ENCODE data around the gene PRSS53.

Gene PRSS53

DNA sequence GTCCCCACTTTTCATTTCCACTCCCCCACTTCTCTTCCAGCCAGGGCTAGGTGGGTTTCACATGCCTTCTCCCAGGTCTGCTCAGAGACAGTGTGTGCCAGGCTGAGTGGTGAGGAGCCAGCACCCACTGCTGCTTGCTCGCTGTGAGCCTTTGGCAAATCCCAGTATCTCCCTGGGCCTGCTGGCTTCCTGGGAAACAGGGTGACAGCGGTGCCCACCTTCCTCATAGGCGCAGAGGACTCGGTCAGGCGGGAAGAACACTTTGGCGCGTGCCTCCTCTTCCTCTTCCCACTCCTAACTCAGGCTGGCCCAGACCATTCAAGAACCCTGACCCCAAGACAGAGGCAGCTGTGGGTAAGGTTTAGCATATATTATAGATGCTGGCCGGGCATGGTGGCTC, 456 bp upstream of the PRSS53 start:
- peaks cover 17% of the 10 kb centered on the region for H3K79me2 ChIP-seq (ENCODE audit: insufficient read depth, low read length)
- H3K4me3 ChIP-seq (ENCODE audit: insufficient read depth, low read length, poor library complexity, severe bottlenecking): no peak overlapping the region
- no peaks in the 10 kb centered on the region for H3K27me3 ChIP-seq (ENCODE audit: low read length)
- no peak for TF ChIP-seq EZH2phosphoT487 (conservative IDR thresholded peaks at IDR 0.05; ENCODE audit: low read length)
- TF ChIP-seq, protein P1, sequence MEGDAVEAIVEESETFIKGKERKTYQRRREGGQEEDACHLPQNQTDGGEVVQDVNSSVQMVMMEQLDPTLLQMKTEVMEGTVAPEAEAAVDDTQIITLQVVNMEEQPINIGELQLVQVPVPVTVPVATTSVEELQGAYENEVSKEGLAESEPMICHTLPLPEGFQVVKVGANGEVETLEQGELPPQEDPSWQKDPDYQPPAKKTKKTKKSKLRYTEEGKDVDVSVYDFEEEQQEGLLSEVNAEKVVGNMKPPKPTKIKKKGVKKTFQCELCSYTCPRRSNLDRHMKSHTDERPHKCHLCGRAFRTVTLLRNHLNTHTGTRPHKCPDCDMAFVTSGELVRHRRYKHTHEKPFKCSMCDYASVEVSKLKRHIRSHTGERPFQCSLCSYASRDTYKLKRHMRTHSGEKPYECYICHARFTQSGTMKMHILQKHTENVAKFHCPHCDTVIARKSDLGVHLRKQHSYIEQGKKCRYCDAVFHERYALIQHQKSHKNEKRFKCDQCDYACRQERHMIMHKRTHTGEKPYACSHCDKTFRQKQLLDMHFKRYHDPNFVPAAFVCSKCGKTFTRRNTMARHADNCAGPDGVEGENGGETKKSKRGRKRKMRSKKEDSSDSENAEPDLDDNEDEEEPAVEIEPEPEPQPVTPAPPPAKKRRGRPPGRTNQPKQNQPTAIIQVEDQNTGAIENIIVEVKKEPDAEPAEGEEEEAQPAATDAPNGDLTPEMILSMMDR (IDR thresholded peaks at IDR 0.05; ENCODE audit: insufficient read depth, low read length, poor library complexity, severe bottlenecking): no peak
- peaks cover 6% of the 10 kb centered on the region for H3F3A ChIP-seq (ENCODE audit: insufficient read depth)
- no peaks in the 10 kb centered on the region for H3K36me3 ChIP-seq (ENCODE audit: low read length)
- no peak overlapping the region for H3K27ac ChIP-seq (ENCODE audit: low read depth, low read length)
- no peak overlapping the region for H3K4me2 ChIP-seq (ENCODE audit: low read depth, low read length, poor library complexity, severe bottlenecking)
- no peaks in the 10 kb centered on the region for H3K9me2 ChIP-seq (replicated peaks; ENCODE audit: insufficient read depth, low read length)
- H3K9me3 ChIP-seq (ENCODE audit: insufficient read depth, low read length): no peaks in the 10 kb centered on the region
- no peak overlapping the region for H3K9ac ChIP-seq (ENCODE audit: low read length)
- H2AFZ ChIP-seq (ENCODE audit: low read depth, low read length, severe bottlenecking): no peak overlapping the region
- peaks cover 2% of the 10 kb centered on the region; the same call in 1 of the 2 replicates for H4K20me1 ChIP-seq (ENCODE audit: low read depth, low read length)

DNA sequence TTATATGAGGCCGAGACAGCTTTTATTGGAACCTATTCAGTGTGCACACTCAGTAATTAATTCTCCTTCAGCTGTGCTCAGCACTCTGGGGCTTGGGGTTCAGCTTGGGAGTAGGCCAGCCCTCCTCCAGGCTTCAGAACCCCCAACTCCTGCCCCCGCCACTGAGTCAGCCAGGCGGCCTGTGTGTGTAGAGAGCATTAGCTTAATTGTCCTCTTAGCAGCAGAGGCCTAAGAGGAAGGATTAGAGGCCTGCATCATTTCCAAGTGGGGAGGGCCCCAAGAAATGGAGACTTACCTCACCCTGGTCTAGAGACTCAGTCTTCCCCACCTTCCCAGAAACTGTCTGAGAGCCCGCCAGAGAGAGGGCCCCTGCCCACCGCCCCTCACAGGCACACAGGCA, 772 bp downstream of the PRSS53 start:
- no peaks in the 10 kb centered on the region for H3K36me3 ChIP-seq (ENCODE audit: low read length)

DNA sequence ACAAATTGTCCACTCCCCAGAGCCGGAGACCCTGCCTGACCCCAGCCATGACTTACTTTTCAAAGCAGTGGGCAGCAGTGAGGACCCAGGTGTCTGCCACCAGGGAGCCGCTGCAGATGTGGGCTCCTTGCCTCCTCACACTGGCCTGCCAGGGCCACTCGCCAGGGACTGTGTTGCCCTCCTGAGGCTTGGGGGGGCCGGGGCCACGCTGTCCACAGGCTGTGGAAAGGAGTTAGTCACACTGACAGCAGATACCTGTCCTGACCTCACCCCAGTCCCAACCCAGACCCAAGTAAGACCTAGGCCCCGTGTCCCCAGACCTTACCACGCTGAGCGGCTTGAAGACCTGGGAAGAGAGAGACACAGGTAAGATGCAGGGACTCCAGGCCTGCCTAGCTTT, 1.3 kb downstream of the PRSS53 start:
- Histone ChIP-seq H4K20me1 (ENCODE audit: low read depth, low read length) (no peaks in the 10 kb centered on the region), H3K79me2 (ENCODE audit: insufficient read depth, low read length) (peaks cover 2% of the 10 kb centered on the region), H3K4me3 (ENCODE audit: insufficient read depth, low read length, poor library complexity, severe bottlenecking) (no peak overlapping the region), H3F3A (ENCODE audit: insufficient read depth) (peaks cover under 1% of the 10 kb centered on the region; the same call in 1 of the 2 replicates), H3K9ac (ENCODE audit: low read length) (no peak overlapping the region), H3K27ac (ENCODE audit: low read depth, low read length) (no peak overlapping the region), H3K27me3 (ENCODE audit: low read length) (no peaks in the 10 kb centered on the region), H3K9me3 (ENCODE audit: insufficient read depth, low read length) (no peaks in the 10 kb centered on the region), H3K36me3 (ENCODE audit: low read length) (no peaks in the 10 kb centered on the region), H2AFZ (ENCODE audit: low read depth, low read length, severe bottlenecking) (no peak overlapping the region), H3K4me2 (ENCODE audit: low read depth, low read length, poor library complexity, severe bottlenecking) (no peak overlapping the region), H3K9me2 (replicated peaks; ENCODE audit: insufficient read depth, low read length) (no peaks in the 10 kb centered on the region)
- no peak for TF ChIP-seq EZH2phosphoT487 (conservative IDR thresholded peaks at IDR 0.05; ENCODE audit: low read length)
- TF ChIP-seq, protein P1 (IDR thresholded peaks at IDR 0.05; ENCODE audit: insufficient read depth, low read length, poor library complexity, severe bottlenecking): no peak

More for the DNA sequence above, 772 bp downstream of the PRSS53 start:
- no peaks in the 10 kb centered on the region for H3K9me3 ChIP-seq (ENCODE audit: insufficient read depth, low read length)
- TF ChIP-seq EZH2phosphoT487 (conservative IDR thresholded peaks at IDR 0.05; ENCODE audit: low read length): no peak
- TF ChIP-seq, protein P1 (IDR thresholded peaks at IDR 0.05; ENCODE audit: insufficient read depth, low read length, poor library complexity, severe bottlenecking): no peak
- H2AFZ ChIP-seq (ENCODE audit: low read depth, low read length, severe bottlenecking): no peak overlapping the region
- no peak overlapping the region for H3K9ac ChIP-seq (ENCODE audit: low read length)
- H3F3A ChIP-seq (ENCODE audit: insufficient read depth): peaks cover 5% of the 10 kb centered on the region; the same call in 1 of the 2 replicates
- H3K9me2 ChIP-seq (replicated peaks; ENCODE audit: insufficient read depth, low read length): no peaks in the 10 kb centered on the region
- H3K4me2 ChIP-seq (ENCODE audit: low read depth, low read length, poor library complexity, severe bottlenecking): no peak overlapping the region
- H3K27ac ChIP-seq (ENCODE audit: low read depth, low read length): no peak overlapping the region
- H3K27me3 ChIP-seq (ENCODE audit: low read length): no peaks in the 10 kb centered on the region
- H4K20me1 ChIP-seq (ENCODE audit: low read depth, low read length): peaks cover 2% of the 10 kb centered on the region; the same call in 1 of the 2 replicates
- no peak overlapping the region for H3K4me3 ChIP-seq (ENCODE audit: insufficient read depth, low read length, poor library complexity, severe bottlenecking)
- peaks cover 7% of the 10 kb centered on the region for H3K79me2 ChIP-seq (ENCODE audit: insufficient read depth, low read length)
